Omental fat pad (tissue), 4 donors: Measurements from ENCODE around the gene CYP27B1. TPM values are rescaled to one million over a fixed set of nuclear protein-coding genes. Genes with fewer than 3 reads are reported as not detected.

Experiments used
- ATAC-seq: fragments of 150-250 bp; one replicate; pipeline ENCODE4 v1.9.1; 2016; ENCODE audit warnings: mild to moderate bottlenecking, moderate library complexity; ENCODE audit not compliant: low FRiP score
- DNase-seq: peaks from one replicate; pipeline ENCODE4 v3.0.0-alpha.2; 2019; ENCODE audit warnings: low spot score
- CTCF ChIP-seq, 3 donors: fragments of 450-650 bp; IDR thresholded peaks; one replicate each; pipeline ENCODE4 v1.5.1; 2016 to 2017; ENCODE audit warnings: antibody characterized with exemption in 3 of 3, mild to moderate bottlenecking in 3 of 3, moderate library complexity in 2 of 3
- total RNA-seq, 4 donors: library from RNA; depleted of rRNA; stranded (reverse); fragments of >200 nt; gene quantifications; one replicate each; pipeline ENCODE4 v1.1.0, GENCODE V29; 2016

CYP27B1 gene
- total RNA-seq, 4 donors from 2014 or later = 0.19 to 5.6 (median 2.8) TPM; not detected in 1

- DNase-seq (no peak), ATAC-seq (no peak)
- TF ChIP-seq CTCF (IDR thresholded peaks at IDR 0.05) = no peak
Observed at GRCh38 chr12:57783466-57783801, 16.6 kb upstream of the CYP27B1 start.

- ATAC-seq (peak; percentile 85), DNase-seq (peak; percentile 98)
- TF ChIP-seq CTCF (IDR thresholded peaks at IDR 0.05) = peak in 2 of 3 donors; percentile 41 to 86
Observed at GRCh38 chr12:57782608-57783465, 16.0 kb upstream of the CYP27B1 start, which contains the start of gene TSFM. Gene TSFM, plus strand, starts transcription at chr12:57782787. Its CDS starts 15 bp downstream, at chr12:57782802.

- ATAC-seq (no peak), DNase-seq (no peak)
- no peak for TF ChIP-seq CTCF (IDR thresholded peaks at IDR 0.05)
Observed at GRCh38 chr12:57782243-57782607, 15.3 kb upstream of the CYP27B1 start.

- no peak for DNase-seq
- TF ChIP-seq CTCF (IDR thresholded peaks at IDR 0.05) = no peak
Observed at GRCh38 chr12:57781801-57782200, 14.9 kb upstream of the CYP27B1 start.

GRCh38 chr12:57781244-57781643 is 14.4 kb upstream of the CYP27B1 start:
- DNase-seq (no peak), ATAC-seq (no peak)
- no peak for TF ChIP-seq CTCF (IDR thresholded peaks at IDR 0.05)

More at GRCh38 chr12:57781801-57782200, 14.9 kb upstream of the CYP27B1 start:
- ATAC-seq = no peak

GRCh38 chr12:57780284-57780897 is 13.5 kb upstream of the CYP27B1 start:
- TF ChIP-seq CTCF (IDR thresholded peaks at IDR 0.05) = no peak
- ATAC-seq (no peak), DNase-seq (no peak)
